GM21619 (cell line): ENCODE results near the gene CISTR.
"Not testable (repeated sequence)": the region's sequence is repeated elsewhere in the genome, so short reads cannot be mapped to it uniquely, and the experiment has no call there.

Experiments
- ATAC-seq: cut with Tn5 transposase; IDR thresholded peaks from one replicate; pipeline ENCODE4 v1.9.1; 2021; ENCODE audit not compliant: unreplicated experiment

CISTR gene

DNA sequence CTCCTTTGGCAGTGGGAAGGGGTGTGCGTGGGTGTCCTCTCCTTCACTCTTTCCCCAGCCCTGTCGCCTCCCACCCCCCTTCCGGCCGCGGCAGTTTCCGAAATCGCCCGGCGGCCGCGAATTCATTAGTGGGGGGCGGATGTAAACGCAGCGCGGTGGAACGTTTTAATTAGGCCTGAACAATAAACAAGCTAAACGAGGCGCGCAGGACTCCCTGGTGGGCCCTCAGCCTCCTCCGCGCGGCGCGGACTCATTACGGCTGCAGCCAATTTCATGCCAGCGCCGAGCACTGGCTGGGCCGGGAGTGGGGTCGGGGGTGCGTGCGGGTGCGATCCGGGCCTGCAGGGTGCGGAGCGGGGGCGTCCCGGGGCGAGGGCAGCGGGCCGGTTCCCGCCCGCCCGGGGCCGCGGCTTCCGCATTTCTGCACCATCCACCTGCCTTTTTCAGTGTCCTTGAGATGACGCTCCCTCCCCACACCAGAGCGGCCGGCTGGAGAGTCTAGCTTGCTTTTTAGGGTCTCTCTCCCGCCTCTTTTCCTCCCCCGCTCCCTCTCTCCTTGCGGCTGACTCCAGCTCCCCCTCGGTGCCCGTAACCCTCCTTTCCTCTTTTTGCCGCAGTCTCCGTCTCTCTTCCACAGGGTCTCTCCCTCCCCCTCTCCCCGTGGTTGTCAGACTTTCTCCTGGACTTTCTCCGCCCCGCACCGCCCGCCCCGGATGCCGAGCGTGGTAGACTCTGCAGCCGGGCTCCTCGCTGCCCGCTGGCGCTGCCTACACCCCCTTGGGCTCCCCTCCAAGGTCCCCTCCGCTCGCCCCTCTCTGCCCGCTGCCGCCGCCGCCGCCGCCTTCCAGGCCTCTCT, at the start of gene CISTR:
CISTR (minus strand) TSS at position 644 of the 856 bp plus-strand sequence.
- peak; percentile 37 for ATAC-seq

- no peak for ATAC-seq
These were observed 46.8 kb upstream of the CISTR start for GRCh38 chr12:53798575-53798974.

DNA sequence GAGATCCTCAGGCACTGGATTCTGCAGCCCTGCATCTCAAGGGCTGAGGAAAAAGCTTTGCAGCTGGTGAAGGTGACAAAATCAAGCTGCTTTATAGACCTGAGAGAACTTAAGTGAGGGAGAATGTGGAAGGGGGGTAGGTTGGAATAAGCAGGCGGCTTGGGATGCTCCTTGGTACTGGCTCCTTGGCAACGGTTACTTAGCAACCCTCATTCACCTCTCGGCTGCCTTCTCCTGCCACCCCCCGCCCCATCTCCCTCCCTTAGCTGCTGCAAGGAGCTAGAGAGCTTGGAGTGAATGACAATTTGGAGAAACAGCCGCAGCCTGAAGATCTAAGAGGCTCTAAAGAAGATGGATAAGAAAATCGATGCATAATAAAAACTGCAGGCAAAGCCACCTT, 44.1 kb upstream of the CISTR start:
- ATAC-seq: no peak

- ATAC-seq: no peak
These were observed 41.4 kb upstream of the CISTR start for GRCh38 chr12:53793221-53793620.

- no peak for ATAC-seq
These were observed 40.1 kb upstream of the CISTR start for GRCh38 chr12:53791735-53792326.

- ATAC-seq: no peak
These were observed 37.8 kb upstream of the CISTR start for GRCh38 chr12:53789570-53789969.

DNA sequence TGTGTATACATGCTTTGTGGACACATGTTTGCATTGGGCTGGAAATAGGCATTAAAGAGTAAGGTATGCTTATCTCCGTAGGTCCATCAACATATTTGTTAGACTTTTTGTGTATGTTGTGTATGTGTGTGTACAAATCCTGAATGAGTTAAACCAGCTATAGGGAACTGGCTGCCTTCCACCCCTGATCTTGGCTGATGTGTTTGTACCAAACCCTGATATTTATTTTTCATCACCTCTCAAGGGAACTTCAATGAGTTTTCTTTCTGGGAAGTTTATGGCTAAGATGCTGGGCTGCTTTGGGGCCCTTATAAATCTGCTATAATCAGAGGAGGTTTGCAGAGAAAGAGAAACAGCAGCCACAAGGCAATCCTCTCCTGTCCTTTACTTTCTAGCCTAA, 37.1 kb upstream of the CISTR start:
- no peak for ATAC-seq

DNA sequence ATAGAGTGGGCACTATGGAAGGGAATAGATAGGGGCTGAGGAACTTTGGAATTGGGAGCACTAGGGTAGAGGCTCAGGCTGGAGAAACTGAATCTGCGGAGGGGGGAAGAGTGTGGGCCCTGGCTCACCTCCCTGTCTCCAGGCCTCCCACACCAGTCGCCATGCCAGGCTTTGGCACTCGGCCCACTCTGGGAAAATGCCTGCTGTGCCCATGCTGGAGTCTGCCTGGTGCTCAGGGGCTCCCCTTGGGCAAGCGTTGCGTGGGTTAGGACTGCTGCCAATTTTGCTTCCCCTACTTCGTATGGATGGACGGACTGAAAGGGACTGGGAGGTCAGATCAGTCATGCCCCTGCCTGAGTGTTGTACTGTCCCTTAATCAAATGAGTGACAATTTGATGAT, 34.6 kb upstream of the CISTR start:
- no peak for ATAC-seq

GRCh38 chr12:53785161-53785560, 33.4 kb upstream of the CISTR start:
- no peak for ATAC-seq

DNA sequence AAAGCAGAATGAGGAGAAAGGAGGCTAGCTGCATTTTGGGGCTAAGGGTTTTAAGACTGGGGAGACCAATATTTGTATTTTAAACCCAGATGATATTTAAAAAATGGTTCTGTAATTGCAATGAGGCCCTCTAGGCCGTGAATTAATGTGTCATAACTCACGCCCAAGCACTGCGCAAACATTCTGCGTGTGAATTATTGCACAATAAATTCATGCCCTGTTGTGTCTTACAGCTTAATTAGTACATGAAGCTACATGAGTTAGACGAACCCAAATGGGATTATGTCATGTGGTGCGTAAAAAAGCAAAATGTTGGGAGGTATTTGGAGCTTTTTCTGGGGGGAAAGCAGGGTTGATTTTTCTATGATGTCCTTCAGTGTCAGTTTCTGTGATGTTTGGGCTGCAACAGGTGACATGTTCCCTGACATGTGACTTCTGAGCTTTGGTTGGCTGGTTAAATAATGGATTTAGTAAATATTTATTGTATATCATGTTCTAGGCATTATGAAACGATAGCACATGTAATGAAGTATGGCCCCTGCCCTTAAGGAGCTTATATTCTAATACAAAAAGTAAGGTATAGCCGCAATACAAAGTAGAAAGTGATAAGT, 30.4 kb upstream of the CISTR start:
- ATAC-seq: no peak

GRCh38 chr12:53781228-53781801, 29.5 kb upstream of the CISTR start:
- no peak for ATAC-seq

DNA sequence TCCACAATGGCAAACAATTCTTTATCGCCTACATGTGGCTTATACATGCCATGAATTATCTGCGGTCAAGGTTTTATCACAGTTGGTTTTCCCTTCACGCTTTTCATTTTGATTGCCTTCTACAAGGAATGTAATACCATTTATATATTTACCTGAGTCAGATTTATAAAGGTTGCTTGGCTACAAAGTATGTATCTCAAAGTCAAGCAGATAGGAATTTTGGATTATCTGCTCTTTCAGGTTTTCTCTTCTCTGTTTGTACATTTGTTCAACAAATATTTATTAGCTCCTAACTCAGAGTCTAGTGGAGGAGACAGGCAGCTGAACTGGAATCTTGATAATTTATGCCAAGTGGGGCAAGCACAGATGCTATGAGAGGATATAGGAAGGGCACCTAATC, 28.5 kb upstream of the CISTR start:
- ATAC-seq: no peak

GRCh38 chr12:53779679-53780078, 27.9 kb upstream of the CISTR start:
- ATAC-seq: not testable (repeated sequence)

GRCh38 chr12:53777936-53778644, 26.3 kb upstream of the CISTR start:
- no peak for ATAC-seq

GRCh38 chr12:53777412-53777811, 25.6 kb upstream of the CISTR start:
- ATAC-seq: no peak

- ATAC-seq: no peak
These were observed 25.1 kb upstream of the CISTR start for GRCh38 chr12:53776872-53777271.

GRCh38 chr12:53775478-53776145, 23.8 kb upstream of the CISTR start:
- no peak for ATAC-seq

- ATAC-seq: no peak
These were observed 18.5 kb upstream of the CISTR start for GRCh38 chr12:53770281-53770680.

GRCh38 chr12:53768976-53769375, 17.2 kb upstream of the CISTR start:
- no peak for ATAC-seq

DNA sequence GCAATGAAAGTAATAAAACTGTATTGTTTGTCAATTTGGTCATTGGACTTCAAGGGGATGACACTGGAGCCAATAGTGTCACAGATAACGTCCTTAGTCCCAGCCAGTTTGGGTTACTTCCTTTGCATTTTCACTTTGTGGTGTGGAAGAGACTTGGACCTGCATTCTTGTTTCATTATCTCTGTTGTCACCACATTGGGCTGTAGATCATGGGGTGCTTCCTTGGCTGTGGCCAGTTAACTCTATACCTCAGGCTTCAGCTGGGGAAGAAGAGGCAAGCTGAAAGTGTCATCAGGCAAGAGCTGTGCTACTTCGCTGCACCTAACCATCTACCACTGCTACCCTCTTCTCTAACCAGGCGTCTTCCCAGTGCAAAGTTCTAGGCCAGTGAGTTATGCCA, 15.1 kb upstream of the CISTR start:
- no peak for ATAC-seq

- ATAC-seq: no peak
These were observed 14.1 kb upstream of the CISTR start for GRCh38 chr12:53765891-53766290.
